ENCODE data around the gene CARMIL3. TPM values are rescaled to one million over a fixed set of nuclear protein-coding genes. Genes with fewer than 3 reads are reported as not detected.

CARMIL3 gene
- total and polyA plus RNA-seq, 2 of the 4 experiments (the other 2 are of a cell fraction), result under 0.01 TPM; not detected in 1

- Histone ChIP-seq H3K9me1 (ENCODE audit: insufficient read depth, low read length) (no peaks in the 10 kb centered on the region), H3K79me1 (ENCODE audit: low read depth in 1 of 2, low read length in 2 of 2) (no peaks in the 10 kb centered on the region), H3K9ac (ENCODE audit: low read depth, low read length) (no peak overlapping the region), H4K20me1 (ENCODE audit: insufficient read depth, low read length) (no peaks in the 10 kb centered on the region; the same call in 1 of the 2 replicates), H3K4me1 (ENCODE audit: control insufficient read depth, insufficient read depth, low read length) (peaks cover 2% of the 10 kb centered on the region; the same call in 1 of the 2 replicates), H2AK9ac (replicated peaks; ENCODE audit: low read depth, low read length, poor library complexity) (no peak overlapping the region), H3K4me2 (ENCODE audit: low read depth, low read length) (no peak overlapping the region), H3K18ac (ENCODE audit: low read depth, low read length) (no peak overlapping the region), H4K91ac (ENCODE audit: insufficient read depth, low read depth, low read length) (no peak overlapping the region), H3K4me3 (ENCODE audit: insufficient read depth, low read depth, low read length) (no peak overlapping the region), H3K14ac (replicated peaks; ENCODE audit: low read depth, low read length) (no peak overlapping the region), H2BK120ac (ENCODE audit: low read depth, low read length) (no peak overlapping the region), H4K5ac (ENCODE audit: low read depth, low read length) (no peak overlapping the region), H3K56ac (ENCODE audit: extremely low read depth, insufficient read depth, low read length) (no peak overlapping the region), H4K8ac (ENCODE audit: low read depth in 2 of 2, low read length in 2 of 2) (no peak overlapping the region), H3K9me3 (ENCODE audit: control insufficient read depth, insufficient read depth, low read length) (no peaks in the 10 kb centered on the region), H2BK15ac (ENCODE audit: low read depth, low read length) (no peak overlapping the region), H3K23ac (ENCODE audit: low read depth, low read length) (no peak overlapping the region), H3K27me3 (ENCODE audit: control insufficient read depth, insufficient read depth, low read length) (peaks cover 67% of the 10 kb centered on the region), H3K27ac (ENCODE audit: insufficient read depth, low read length) (no peak overlapping the region), H2AK5ac (ENCODE audit: low read depth, low read length) (no peak overlapping the region), H3K4ac (ENCODE audit: low read depth, low read length) (no peak overlapping the region), H2AFZ (replicated peaks; ENCODE audit: low read length, poor library complexity) (no peak overlapping the region), H2BK5ac (ENCODE audit: low read depth, low read length, poor library complexity, severe bottlenecking) (no peak overlapping the region), H3K36me3 (ENCODE audit: control insufficient read depth, insufficient read depth, low read length) (no peaks in the 10 kb centered on the region), H2BK20ac (ENCODE audit: low read depth, low read length) (no peak overlapping the region)
- DNase-seq (no peak), ATAC-seq (ENCODE audit: low read depth) (no peak)
- intact Hi-C loops (cut with micrococcal nuclease) (no loop called here), in situ Hi-C loops (cut with MboI; ENCODE audit: low sequenced_read_pairs) (no loop called here), dilution Hi-C loops (cut with HindIII; ENCODE audit: low sequenced_read_pairs, unreplicated experiment) (no loop called here)
- ChIA-PET CTCF (interaction anchor here (0.8 to 2.0 kb wide), 2 partner anchors 24 to 26 kb away, joined by 3 to 6 read pairs; no protein-coding TSS in a partner anchor), POLR2A (ENCODE audit: unreplicated experiment) (no interaction called here)
- no peak for TF ChIP-seq USF2 (IDR thresholded peaks at IDR 0.05; ENCODE audit: low read depth, low read length)
- TF ChIP-seq POLR2A (IDR thresholded peaks at IDR 0.05; ENCODE audit: low read depth, low read length), result no peak
- no peak for TF ChIP-seq CEBPB (IDR thresholded peaks at IDR 0.05; ENCODE audit: low read depth, low read length)
- TF ChIP-seq MXI1 (IDR thresholded peaks at IDR 0.05; ENCODE audit: borderline replicate concordance, low read depth, low read length), result no peak
- TF ChIP-seq SMC3 (IDR thresholded peaks at IDR 0.05; ENCODE audit: low read depth, low read length), result no peak
- no peak for TF ChIP-seq ELK1 (IDR thresholded peaks at IDR 0.05; ENCODE audit: borderline replicate concordance, low read depth, low read length)
- TF ChIP-seq MAFK (IDR thresholded peaks at IDR 0.05; ENCODE audit: low read depth, low read length), result no peak
- TF ChIP-seq CHD1 (IDR thresholded peaks at IDR 0.05; ENCODE audit: low read depth, low read length), result no peak
- TF ChIP-seq RFX5 (IDR thresholded peaks at IDR 0.05; ENCODE audit: low read depth, low read length), result no peak
- no peak for TF ChIP-seq RCOR1 (IDR thresholded peaks at IDR 0.05; ENCODE audit: insufficient replicate concordance, low read length)
- TF ChIP-seq RAD21 (IDR thresholded peaks at IDR 0.05; ENCODE audit: low read length), result no peak
- no peak for TF ChIP-seq BHLHE40 (IDR thresholded peaks at IDR 0.05; ENCODE audit: low read depth, low read length)
- no peak for TF ChIP-seq FOS (IDR thresholded peaks at IDR 0.05; ENCODE audit: low read depth, low read length)
- no peak for TF ChIP-seq CTCF (conservative IDR thresholded peaks at IDR 0.05; ENCODE audit: low read depth, low read length)
- no peak for TF ChIP-seq MAZ (IDR thresholded peaks at IDR 0.05; ENCODE audit: borderline replicate concordance, low read depth, low read length)
- no peak for TF ChIP-seq NFE2L2 (IDR thresholded peaks at IDR 0.05; ENCODE audit: low read depth, low read length)
- no CpG with 5 or more reads among the region's 2 CpGs for WGBS, 2 experiments (ENCODE audit: extremely low coverage in 2 of 2, insufficient read length in 1 of 2)
- BruUV-seq (replicated peaks), result no TSS peak
Observed at GRCh38 chr14:24084440-24084839, 32.6 kb downstream of the CARMIL3 start.

All from IMR-90 (cell line).